ENCODE data around the gene CLCN7.

GRCh38 chr16:1431497-1432270 lies 43.1 kb downstream of the CLCN7 start:
- TF ChIP-seq EP300 (IDR thresholded peaks at IDR 0.05; ENCODE audit: borderline replicate concordance) (no peak), REST (IDR thresholded peaks at IDR 0.05; ENCODE audit: low read depth) (no peak), FOXM1 (IDR thresholded peaks at IDR 0.05; ENCODE audit: borderline replicate concordance, low read depth) (no peak), RAD21 (IDR thresholded peaks at IDR 0.05; ENCODE audit: low read depth) (no peak), YY1 (IDR thresholded peaks at IDR 0.05; ENCODE audit: low read depth) (no peak), TAF1 (IDR thresholded peaks at IDR 0.05; ENCODE audit: low read depth) (no peak)

Measured in Ishikawa (cell line).